Endothelial cell of umbilical vein (primary cell): ENCODE measurements around the gene GNAO1. TPM values are rescaled to one million over a fixed set of nuclear protein-coding genes. Genes with fewer than 3 reads are reported as not detected.

ENCODE experiments used
- BruUV-seq: library from RNA; stranded (reverse); fragments of 400-500 nt; replicated peaks from 2 replicates; lab custom pipeline; 2021; lab: Mats Ljungman, UMichigan
- CTCF ChIA-PET: fragments of 300-600, 350-600 bp; sonication (Branson Sonifier 250); formaldehyde crosslinking; loops from one replicate; lab custom pipeline; 2021; ENCODE audit warnings: antibody characterized with exemption, inconsistent platforms; lab: Charles Lee
- POLR2A ChIA-PET: fragments of 300-600, 350-600 bp; sonication (Branson Sonifier 250); formaldehyde crosslinking; loops from one replicate; lab custom pipeline; 2021; ENCODE audit warnings: antibody characterized with exemption, inconsistent platforms; lab: Charles Lee
- DNase-seq: peaks from one replicate; pipeline ENCODE4 v3.0.0-alpha.2; 2011; ENCODE audit warnings: low read depth, low spot score
- FAIRE-seq: peaks from 2 replicates; lab custom pipeline; 2011; peaks lifted over from hg19 to GRCh38; lab: Jason Lieb, UNC
- H2AFZ ChIP-seq: 2 replicates; pipeline ENCODE4 v1.6.0; 2012; ENCODE audit warnings: low read depth, low read length, control low read depth, inconsistent platforms
- H3K27ac ChIP-seq: 2 replicates; pipeline ENCODE4 v1.5.1; 2011; ENCODE audit warnings: low read depth, mild to moderate bottlenecking, control low read depth, low read length, moderate library complexity; ENCODE audit not compliant: insufficient read depth
- H3K27me3 ChIP-seq, 2 experiments: 2 replicates each; pipeline versions ENCODE4 v1.6.0 to v1.6.1; 2011; ENCODE audit warnings: low read length in 2 of 2, mixed read lengths in 1 of 2; ENCODE audit not compliant: control insufficient read depth in 2 of 2, insufficient read depth in 2 of 2
- H3K36me3 ChIP-seq, 2 experiments: 2 replicates in 1 of 2; 3 replicates in 1 of 2; pipeline ENCODE4 v1.5.1; 2011; ENCODE audit warnings: low read length in 2 of 2, mild to moderate bottlenecking in 1 of 2, moderate library complexity in 1 of 2; ENCODE audit not compliant: control insufficient read depth in 2 of 2, insufficient read depth in 2 of 2; ENCODE audit errors: extremely low read depth in 1 of 2
- H3K4me1 ChIP-seq: 3 replicates; pipeline ENCODE4 v1.5.1; 2011; ENCODE audit warnings: mild to moderate bottlenecking, low read length; ENCODE audit not compliant: control insufficient read depth, insufficient read depth; ENCODE audit errors: extremely low read depth
- H3K4me2 ChIP-seq: 2 replicates; pipeline ENCODE4 v1.6.1; 2011; ENCODE audit warnings: low read length, control low read depth, mixed read lengths; ENCODE audit not compliant: insufficient read depth
- H3K4me3 ChIP-seq, 3 experiments: fragments of 200-600 bp in 1 of 3; sonication (generic), shearing (Covaris generic) in 1 of 3; replicated peaks in 1 of 3; 2 replicates each; pipeline ENCODE4 v1.5.1; 2011 to 2016; ENCODE audit warnings: control low read depth in 3 of 3, low read length in 3 of 3, mild to moderate bottlenecking in 2 of 3, inconsistent platforms in 1 of 3, low read depth in 1 of 3, moderate library complexity in 1 of 3; ENCODE audit not compliant: insufficient read depth in 1 of 3
- H3K79me2 ChIP-seq: 2 replicates; pipeline ENCODE4 v1.6.0; 2012; ENCODE audit warnings: low read length, inconsistent platforms; ENCODE audit not compliant: control insufficient read depth, insufficient read depth
- H3K9ac ChIP-seq: replicated peaks from 2 replicates; pipeline ENCODE3; 2011; ENCODE audit warnings: low read length, control low read depth; ENCODE audit not compliant: insufficient read depth; ENCODE audit errors: extremely low read depth
- H3K9me1 ChIP-seq: replicated peaks from 3 replicates; pipeline ENCODE4 v1.6.0; 2011; ENCODE audit warnings: mild to moderate bottlenecking, low read length; ENCODE audit not compliant: control insufficient read depth, insufficient read depth; ENCODE audit errors: extremely low read depth
- H3K9me3 ChIP-seq: replicated peaks from 2 replicates; pipeline ENCODE4 v1.5.1; 2012; ENCODE audit warnings: low read length, inconsistent platforms; ENCODE audit not compliant: control insufficient read depth, insufficient read depth
- H4K20me1 ChIP-seq: replicated peaks from 2 replicates; pipeline ENCODE3; 2011; ENCODE audit warnings: mild to moderate bottlenecking, low read length; ENCODE audit not compliant: control insufficient read depth, insufficient read depth; ENCODE audit errors: extremely low read depth
- CTCF ChIP-seq, 2 donors: IDR thresholded peaks; 1 replicate in 1 of 2; 2 replicates in 1 of 2; pipeline ENCODE4 v1.5.1; 2011; ENCODE audit warnings: low read length in 2 of 2, mild to moderate bottlenecking in 2 of 2, moderate library complexity in 2 of 2, control low read depth in 1 of 2, inconsistent platforms in 1 of 2, low read depth in 1 of 2; ENCODE audit not compliant: insufficient read depth in 1 of 2; ENCODE audit errors: extremely low read depth in 1 of 2
- EZH2 ChIP-seq: IDR thresholded peaks from 2 replicates; pipeline ENCODE4 v1.6.1; 2012; ENCODE audit warnings: borderline replicate concordance, low read depth, mild to moderate bottlenecking, moderate library complexity, low read length, inconsistent platforms; ENCODE audit not compliant: severe bottlenecking
- JUN ChIP-seq: IDR thresholded peaks from 2 replicates; pipeline ENCODE4 v1.6.1; 2011; ENCODE audit warnings: borderline replicate concordance, low read depth; ENCODE audit not compliant: insufficient read length, insufficient read depth
- MAX ChIP-seq: IDR thresholded peaks from 2 replicates; pipeline ENCODE4 v1.6.1; 2011; ENCODE audit not compliant: insufficient read depth, insufficient read length
- MYC ChIP-seq: IDR thresholded peaks from one replicate; pipeline ENCODE4 v1.6.1; 2011; ENCODE audit warnings: mild to moderate bottlenecking, low read depth, low read length
- POLR2A ChIP-seq: IDR thresholded peaks from 2 replicates; pipeline ENCODE4 v1.6.1; 2012; ENCODE audit warnings: low read depth, mild to moderate bottlenecking, control low read depth, low read length
- POLR2AphosphoS5 ChIP-seq: IDR thresholded peaks from 2 replicates; pipeline ENCODE4 v1.6.1; 2012; ENCODE audit warnings: low read depth, mild to moderate bottlenecking, control low read depth, low read length, moderate library complexity; ENCODE audit not compliant: insufficient read depth
- dilution Hi-C: fragments of 300-500 bp; cut with MboI; formaldehyde crosslinking; loops from one replicate; pipeline ENCODE4 v1.15.0; 2019; ENCODE audit warnings: low sequenced_read_pairs; ENCODE audit not compliant: extremely low pct_ligation_motif_present
- intact Hi-C: fragments of 100-400 bp; cut with micrococcal nuclease; formaldehyde crosslinking; loops from one replicate; pipeline ENCODE4 v1.10.0; 2022
- polyA plus RNA-seq, 4 experiments: library from polyadenylated mRNA; depleted of rRNA in 3 of 4; stranded (reverse) in 3 of 4; unstranded in 1 of 4; fragments of >200 nt; gene quantifications; 2 replicates each; pipeline versions ENCODE4 v1.2.1 to v1.2.3, GENCODE V29; 2011 to 2012; ENCODE audit warnings: missing spikeins in 1 of 4
- total RNA-seq: library from RNA; stranded (reverse); gene quantifications from 2 replicates; pipeline ENCODE4 v1.2.3, GENCODE V29; 2021

The GNAO1 gene
- total and polyA plus RNA-seq, 2 donors (not counting 3 experiments of a cell fraction or from before 2014, with no cell fraction given): not detected

- POLR2A ChIA-PET: no interaction called here
Measured at GRCh38 chr16:56366945-56367344, 175.7 kb downstream of the GNAO1 start.

More at GRCh38 chr16:56366945-56367344, 175.7 kb downstream of the GNAO1 start:
- CTCF ChIA-PET: interaction anchor here (1.3 kb wide), 1 partner anchor 10 kb away, joined by 4 read pairs; no protein-coding TSS in a partner anchor
- Histone ChIP-seq H3K4me3 (no peak overlapping the region), H3K36me3 (peaks cover 0 to 20% of the 10 kb centered on the region in 2 experiments), H2AFZ (no peak overlapping the region), H3K9ac (no peak overlapping the region), H3K27ac (no peak overlapping the region), H3K4me2 (no peak overlapping the region), H3K4me1 (peaks cover 16% of the 10 kb centered on the region), H3K79me2 (no peaks in the 10 kb centered on the region), H3K9me1 (no peaks in the 10 kb centered on the region), H3K9me3 (no peaks in the 10 kb centered on the region), H3K27me3 (no peaks in the 10 kb centered on the region), H4K20me1 (peaks cover 7% of the 10 kb centered on the region)
- dilution Hi-C loops: no loop called here
- no TSS peak for BruUV-seq
- intact Hi-C loops: no loop called here
- no peak for TF ChIP-seq EZH2
- no peak for TF ChIP-seq CTCF (IDR thresholded peaks at IDR 0.05; ENCODE audit: extremely low read depth in 1 of 2, insufficient read depth in 1 of 2, low read depth in 1 of 2, low read length in 2 of 2)
- no peak for TF ChIP-seq MAX
- no peak for TF ChIP-seq POLR2AphosphoS5
- TF ChIP-seq POLR2A: no peak
- no peak for TF ChIP-seq MYC
- no peak for TF ChIP-seq JUN
- DNase-seq (no peak), FAIRE-seq (no peak)
